Thyroid gland (tissue), 4 donors: ENCODE data around the gene SCN4A. TPM values are rescaled to one million over a fixed set of nuclear protein-coding genes. Genes with fewer than 3 reads are reported as not detected.
A peak's percentile ranks its signal among the peaks of the same experiment; 100 is the strongest.

ENCODE experiments used
- DNase-seq, 2 donors: peaks; one replicate each; pipeline ENCODE4 v3.0.0-alpha.2; 2019
- H3K27ac ChIP-seq, 3 donors: fragments of 200-600 bp; sonication (generic); 1 replicate in 2 of 3; 2 replicates in 1 of 3; pipeline ENCODE4 v1.5.1; 2016 to 2019; ENCODE audit warnings: mild to moderate bottlenecking in 1 of 3, moderate library complexity in 1 of 3
- H3K27me3 ChIP-seq: fragments of 200-600 bp; sonication (generic); one replicate; pipeline ENCODE4 v1.5.1; 2019
- H3K36me3 ChIP-seq, 2 donors: fragments of 200-600 bp; sonication (generic); one replicate each; pipeline ENCODE4 v1.5.1; 2016 to 2019
- H3K4me1 ChIP-seq, 2 donors: fragments of 200-600 bp; sonication (generic); one replicate each; pipeline ENCODE4 v1.5.1; 2017 to 2019
- H3K4me3 ChIP-seq, 3 donors: fragments of 200-600 bp; sonication (generic); replicated peaks in 1 of 3; 1 replicate in 2 of 3; 2 replicates in 1 of 3; pipeline ENCODE4 v1.5.1; 2016; ENCODE audit warnings: mild to moderate bottlenecking in 1 of 3
- H3K9me3 ChIP-seq: fragments of 200-600 bp; sonication (generic); one replicate; pipeline ENCODE4 v1.5.1; 2017
- CTCF ChIP-seq, 6 experiments: fragments of 200-600 bp in 3 of 6; fragments of 450-650 bp in 3 of 6; sonication (generic) in 3 of 6; IDR thresholded peaks; one replicate each; pipeline ENCODE4 v1.5.1; 2016 to 2019; ENCODE audit warnings: antibody characterized with exemption in 6 of 6, mild to moderate bottlenecking in 2 of 6, inconsistent platforms in 1 of 6, moderate library complexity in 1 of 6
- POLR2A ChIP-seq, 2 donors: fragments of 450-650 bp; IDR thresholded peaks; one replicate each; pipeline ENCODE4 v1.6.1; 2017; ENCODE audit warnings: antibody characterized with exemption in 2 of 2, mild to moderate bottlenecking in 2 of 2, moderate library complexity in 1 of 2
- WGBS, 2 donors: methylation state at CpG; one replicate each; pipeline ENCODE4 v1.1.5; 2017; 5-methylcytosine and 5-hydroxymethylcytosine counted together
- intact Hi-C: fragments of 100-400 bp; cut with DNase I; formaldehyde crosslinking; loops from one replicate; pipeline ENCODE4 v1.15.1; 2023
- total RNA-seq, 4 donors: library from RNA; depleted of rRNA; stranded (reverse); fragments of >200 nt; gene quantifications; one replicate each; pipeline ENCODE4 v1.2.3, GENCODE V29; 2016

Gene SCN4A
- total RNA-seq, 4 donors from 2014 or later: 2.4 to 7.1 (median 4.0) TPM

- Histone ChIP-seq H3K9me3 (no peaks in the 10 kb centered on the region), H3K27ac (peak overlapping the region in 2 of 3 donors; percentile 18), H3K4me3 (no peak overlapping the region), H3K27me3 (no peaks in the 10 kb centered on the region), H3K36me3 (no peaks in the 10 kb centered on the region), H3K4me1 (peaks cover 6 to 25% of the 10 kb centered on the region in 2 donors)
- 71 to 85% methylated on average over 7 of the region's 7 CpGs for WGBS, 2 donors
- intact Hi-C loops: no loop called here
- DNase-seq: no peak
- TF ChIP-seq CTCF (IDR thresholded peaks at IDR 0.05): no peak
- TF ChIP-seq POLR2A (IDR thresholded peaks at IDR 0.05): no peak
Measured at GRCh38 chr17:63960430-63960829, 12.3 kb downstream of the SCN4A start.

GRCh38 chr17:63960006-63960405, 12.7 kb downstream of the SCN4A start:
- intact Hi-C loops: no loop called here
- DNase-seq: no peak
- peak overlapping the region in 1 of 3 donors; percentile 18 for H3K27ac ChIP-seq

GRCh38 chr17:63956296-63956920, 16.3 kb downstream of the SCN4A start:
- 94 to 98% methylated on average over 5 of the region's 5 CpGs for WGBS, 2 donors
- Histone ChIP-seq H3K36me3 (no peaks in the 10 kb centered on the region), H3K4me3 (no peak overlapping the region), H3K4me1 (peaks cover 0 to 5% of the 10 kb centered on the region in 2 donors), H3K27me3 (no peaks in the 10 kb centered on the region), H3K9me3 (no peaks in the 10 kb centered on the region), H3K27ac (no peak overlapping the region)
- intact Hi-C loops: no loop called here
- no peak for DNase-seq
- no peak for TF ChIP-seq CTCF (IDR thresholded peaks at IDR 0.05)

More at GRCh38 chr17:63960006-63960405, 12.7 kb downstream of the SCN4A start:
- TF ChIP-seq POLR2A (IDR thresholded peaks at IDR 0.05): no peak
- TF ChIP-seq CTCF (IDR thresholded peaks at IDR 0.05): no peak
- H3K27me3 ChIP-seq: no peaks in the 10 kb centered on the region
- no peaks in the 10 kb centered on the region for H3K9me3 ChIP-seq
- H3K4me3 ChIP-seq: no peak overlapping the region
- peaks cover 6 to 25% of the 10 kb centered on the region in 2 donors for H3K4me1 ChIP-seq
- no peaks in the 10 kb centered on the region for H3K36me3 ChIP-seq
- 83% methylated on average over 7 of the region's 9 CpGs; no CpG with 5 or more reads in 1 of the 2 donors for WGBS, 2 donors

GRCh38 chr17:63955791-63956190, 16.9 kb downstream of the SCN4A start:
- H3K4me3 ChIP-seq: no peak overlapping the region
- H3K27ac ChIP-seq: no peak overlapping the region
- no peaks in the 10 kb centered on the region for H3K27me3 ChIP-seq
- no peaks in the 10 kb centered on the region for H3K4me1 ChIP-seq
- no peak for DNase-seq
- WGBS, 2 donors: 86 to 94% methylated on average over 3 of the region's 4 CpGs
- H3K9me3 ChIP-seq: no peaks in the 10 kb centered on the region
- no peak for TF ChIP-seq CTCF (IDR thresholded peaks at IDR 0.05)
- no peak for TF ChIP-seq POLR2A (IDR thresholded peaks at IDR 0.05)
- H3K36me3 ChIP-seq: no peaks in the 10 kb centered on the region
- intact Hi-C loops: no loop called here

- H3K4me1 ChIP-seq: no peaks in the 10 kb centered on the region
- DNase-seq: no peak
- no peak overlapping the region for H3K27ac ChIP-seq
- no peak overlapping the region for H3K4me3 ChIP-seq
- TF ChIP-seq CTCF (IDR thresholded peaks at IDR 0.05): no peak
- no peaks in the 10 kb centered on the region for H3K9me3 ChIP-seq
- WGBS, 2 donors: 77 to 79% methylated on average over 11 of the region's 11 CpGs
- intact Hi-C loops: no loop called here
- no peaks in the 10 kb centered on the region for H3K36me3 ChIP-seq
- H3K27me3 ChIP-seq: no peaks in the 10 kb centered on the region
Measured at GRCh38 chr17:63955232-63955631, 17.5 kb downstream of the SCN4A start.
